Measurements from ENCODE around the gene SMARCB1. TPM values are rescaled to one million over a fixed set of nuclear protein-coding genes. Genes with fewer than 3 reads are reported as not detected.

The SMARCB1 gene
- total RNA-seq, 1 experiment from 2014 or later: 86.5 TPM

DNA sequence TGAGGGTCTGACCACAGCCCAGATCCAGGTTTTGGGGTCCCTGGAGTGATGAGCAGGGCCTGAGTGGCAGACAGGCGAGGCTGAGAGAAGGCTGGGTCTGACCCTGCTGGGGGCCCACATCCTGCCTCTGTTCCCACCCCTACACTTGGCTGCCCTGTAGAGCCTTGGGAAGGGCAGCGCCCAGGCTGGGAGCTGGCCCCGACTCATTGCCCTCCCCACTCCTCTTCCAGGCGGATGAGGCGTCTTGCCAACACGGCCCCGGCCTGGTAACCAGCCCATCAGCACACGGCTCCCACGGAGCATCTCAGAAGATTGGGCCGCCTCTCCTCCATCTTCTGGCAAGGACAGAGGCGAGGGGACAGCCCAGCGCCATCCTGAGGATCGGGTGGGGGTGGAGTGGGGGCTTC, 47.1 kb downstream of the SMARCB1 start:
- Histone ChIP-seq H3K36me3 (replicated peaks; ENCODE audit: control insufficient read depth, insufficient read depth, low read length) (peaks cover 11% of the 10 kb centered on the region), H3K4me3 (ENCODE audit: insufficient read depth, low read depth, low read length) (no peak overlapping the region), H3K27me3 (ENCODE audit: control insufficient read depth, insufficient read depth, low read length) (no peaks in the 10 kb centered on the region; the same call in 1 of the 2 replicates)
- peak; percentile 32 for DNase-seq

DNA sequence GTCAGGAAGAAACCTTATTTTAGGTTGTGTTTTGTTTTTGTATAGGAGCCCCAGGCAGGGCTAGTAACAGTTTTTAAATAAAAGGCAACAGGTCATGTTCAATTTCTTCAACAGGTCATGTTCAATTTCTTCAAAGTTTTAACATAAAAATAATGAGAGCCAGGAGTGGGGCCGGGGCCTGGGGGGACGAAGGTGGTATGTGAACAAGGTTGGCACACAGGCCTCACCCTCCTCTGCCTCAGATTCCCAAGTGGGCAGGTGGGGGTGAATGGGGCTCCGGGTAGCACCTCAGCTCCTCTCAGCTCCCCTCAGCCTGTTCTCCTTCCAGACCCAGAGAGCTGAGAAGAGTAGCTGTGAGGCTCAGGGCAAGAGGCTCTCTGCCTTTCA, 47.6 kb downstream of the SMARCB1 start:
- no peak for DNase-seq
- H3K27me3 ChIP-seq (ENCODE audit: control insufficient read depth, insufficient read depth, low read length): no peaks in the 10 kb centered on the region; the same call in 1 of the 2 replicates

DNA sequence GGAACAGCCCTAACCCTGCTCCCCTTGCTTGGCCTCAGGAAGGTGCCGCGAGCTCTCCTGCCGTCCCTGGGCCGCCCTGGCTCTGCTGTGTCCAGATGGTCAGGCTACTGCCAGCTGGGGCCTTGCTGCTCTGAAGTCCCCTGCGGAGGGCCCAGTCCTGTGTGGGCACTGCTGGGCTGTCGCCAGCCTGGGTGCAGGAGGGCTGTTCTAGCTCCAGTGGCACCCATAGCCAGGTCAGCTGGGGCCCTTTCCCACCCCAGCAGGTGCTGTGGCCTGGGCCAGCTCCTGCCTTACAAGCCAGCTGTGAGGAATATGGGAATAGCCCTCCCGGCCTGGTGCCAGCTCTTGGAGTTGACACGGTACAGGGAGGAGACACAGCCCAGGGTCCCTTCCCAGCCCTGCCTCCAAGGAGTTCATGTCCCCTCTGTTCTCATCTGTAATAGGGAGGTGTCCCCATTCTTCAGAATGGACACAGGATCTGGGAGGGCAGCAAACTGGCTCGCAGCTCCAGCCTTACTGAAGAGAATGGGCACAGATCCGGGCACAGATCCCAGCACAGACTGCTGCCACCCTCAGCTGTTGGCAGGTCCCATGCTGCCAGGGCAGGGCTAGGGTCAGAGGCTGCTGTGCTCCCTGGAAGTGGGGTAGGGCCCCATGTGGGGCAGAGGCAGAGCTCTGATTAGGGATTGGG, 48.2 kb downstream of the SMARCB1 start:
- Histone ChIP-seq H3K4me3 (ENCODE audit: insufficient read depth, low read depth, low read length) (no peak overlapping the region), H3K36me3 (replicated peaks; ENCODE audit: control insufficient read depth, insufficient read depth, low read length) (peaks cover 9% of the 10 kb centered on the region), H3K27me3 (ENCODE audit: control insufficient read depth, insufficient read depth, low read length) (no peaks in the 10 kb centered on the region; the same call in 1 of the 2 replicates)
- DNase-seq: peak; percentile 25

More for the DNA sequence above, 47.6 kb downstream of the SMARCB1 start:
- no peak overlapping the region for H3K4me3 ChIP-seq (ENCODE audit: insufficient read depth, low read depth, low read length)
- peaks cover 9% of the 10 kb centered on the region for H3K36me3 ChIP-seq (replicated peaks; ENCODE audit: control insufficient read depth, insufficient read depth, low read length)

DNA sequence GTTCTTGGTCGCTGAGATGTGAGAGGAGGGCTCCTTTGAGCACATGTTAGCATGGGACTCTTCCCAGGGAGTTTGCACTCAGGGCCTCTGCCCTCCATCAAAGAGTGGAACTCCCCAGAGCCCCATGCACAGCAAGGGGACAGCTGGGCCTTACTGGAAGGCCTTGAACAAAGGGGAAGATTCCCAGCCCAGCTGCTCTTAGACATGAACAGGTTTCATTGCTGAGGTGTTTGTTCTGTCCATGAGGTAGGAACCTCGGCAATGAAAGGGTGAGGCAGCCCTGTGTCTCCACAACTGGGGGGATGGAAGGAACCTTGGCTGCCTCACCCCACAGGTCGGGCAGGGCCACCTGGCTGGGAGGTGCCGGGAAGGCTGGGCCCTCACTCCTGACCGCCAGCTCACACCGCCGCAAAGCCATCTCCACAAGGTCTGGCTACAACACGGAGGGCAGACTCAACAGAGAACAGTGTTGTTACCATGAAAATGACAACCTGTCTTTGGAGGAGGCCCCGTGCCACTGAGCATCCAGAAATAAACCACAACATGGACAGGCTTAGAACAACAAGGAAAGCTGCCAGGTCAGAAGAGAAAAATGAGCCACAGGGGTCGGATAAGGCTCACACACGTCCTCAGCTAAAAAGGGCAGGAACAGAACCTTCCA, 48.8 kb downstream of the SMARCB1 start:
- no peaks in the 10 kb centered on the region; the same call in 1 of the 2 replicates for H3K27me3 ChIP-seq (ENCODE audit: control insufficient read depth, insufficient read depth, low read length)
- peaks cover 9% of the 10 kb centered on the region for H3K36me3 ChIP-seq (replicated peaks; ENCODE audit: control insufficient read depth, insufficient read depth, low read length)
- DNase-seq: no peak
- no peak overlapping the region for H3K4me3 ChIP-seq (ENCODE audit: insufficient read depth, low read depth, low read length)

DNA sequence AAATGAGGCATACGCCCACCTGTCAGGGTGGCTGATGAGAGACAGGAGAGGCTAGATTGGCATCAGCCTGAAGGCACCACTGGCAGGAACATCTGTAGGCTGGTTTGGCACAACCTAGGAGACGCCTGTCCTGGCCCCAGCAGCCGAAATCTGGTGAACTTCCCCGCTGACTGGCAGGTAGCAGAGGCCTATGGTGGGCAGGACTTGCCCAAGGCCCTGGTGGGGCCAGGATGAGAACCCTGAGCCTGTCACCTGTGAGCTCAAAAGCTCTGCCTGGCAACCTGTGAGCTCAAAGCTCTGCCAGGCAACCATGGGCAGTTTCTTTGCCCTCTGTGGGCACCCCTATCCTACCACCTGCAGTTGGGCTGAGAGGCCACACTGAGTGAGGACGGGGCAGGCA, 49.5 kb downstream of the SMARCB1 start:
- Histone ChIP-seq H3K36me3 (replicated peaks; ENCODE audit: control insufficient read depth, insufficient read depth, low read length) (peaks cover 7% of the 10 kb centered on the region), H3K4me3 (ENCODE audit: insufficient read depth, low read depth, low read length) (no peak overlapping the region), H3K27me3 (ENCODE audit: control insufficient read depth, insufficient read depth, low read length) (no peaks in the 10 kb centered on the region; the same call in 1 of the 2 replicates)
- peak; percentile 19 for DNase-seq

DNA sequence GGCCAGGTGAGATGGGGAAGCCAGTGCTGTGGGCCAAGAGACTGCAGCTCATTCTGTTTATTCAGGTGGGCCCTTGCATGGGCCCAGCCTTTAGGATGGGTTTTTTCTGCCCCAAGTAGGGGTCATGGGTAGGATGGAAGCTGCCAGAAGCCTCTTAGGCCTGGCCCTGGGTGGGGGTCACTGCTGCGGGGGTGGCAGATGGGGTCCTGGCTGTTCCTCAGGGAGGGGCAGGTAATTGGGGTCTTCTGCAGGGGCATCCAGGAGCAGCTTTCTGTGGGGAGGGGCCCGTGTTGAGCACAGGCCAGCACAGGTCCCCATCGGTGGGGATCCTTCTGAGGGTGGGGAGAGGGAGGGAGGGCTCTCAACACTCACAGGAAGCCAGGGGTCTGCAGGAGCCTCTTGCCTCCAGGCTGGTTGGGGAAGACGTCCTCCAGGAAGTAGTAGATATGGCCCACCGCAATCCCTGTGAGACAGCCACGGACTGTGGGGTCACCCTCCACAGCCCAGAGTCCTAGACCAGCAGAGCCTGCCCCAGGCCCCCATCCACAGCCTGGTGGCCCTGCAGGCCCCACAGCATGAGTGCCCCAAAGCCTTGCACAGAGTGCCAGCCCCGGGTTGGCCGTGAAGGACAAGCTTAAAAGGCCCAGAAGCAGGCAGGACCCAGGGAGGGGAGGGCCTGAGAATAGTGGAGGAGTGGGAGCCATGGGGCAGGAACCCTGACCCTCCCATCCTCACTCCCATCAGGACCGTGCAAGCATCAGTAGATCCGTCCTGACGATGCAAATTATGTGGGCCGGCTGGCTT, 50.1 kb downstream of the SMARCB1 start:
- no peak overlapping the region for H3K4me3 ChIP-seq (ENCODE audit: insufficient read depth, low read depth, low read length)
- no peaks in the 10 kb centered on the region; the same call in 1 of the 2 replicates for H3K27me3 ChIP-seq (ENCODE audit: control insufficient read depth, insufficient read depth, low read length)
- peak; percentile 18 for DNase-seq
- H3K36me3 ChIP-seq (replicated peaks; ENCODE audit: control insufficient read depth, insufficient read depth, low read length): peaks cover 7% of the 10 kb centered on the region

DNA sequence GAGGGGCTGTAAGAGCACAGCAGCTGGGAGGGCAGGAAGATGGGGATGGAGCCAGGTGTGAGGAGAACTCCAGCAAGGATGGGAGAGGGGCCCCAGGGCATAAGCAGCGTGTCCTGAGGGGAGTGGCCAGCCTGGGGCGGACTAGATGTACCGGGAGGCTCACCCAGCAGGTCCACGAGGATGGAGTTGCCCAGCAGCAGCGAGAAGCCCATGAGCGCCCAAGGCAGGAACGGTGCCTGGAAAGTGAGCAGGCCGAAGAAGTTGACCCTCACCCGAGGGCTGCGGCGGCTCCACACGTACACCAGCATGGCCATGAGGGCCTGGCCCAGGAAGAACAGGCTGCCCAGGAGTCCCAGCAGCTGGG, 50.7 kb downstream of the SMARCB1 start:
- Histone ChIP-seq H3K36me3 (replicated peaks; ENCODE audit: control insufficient read depth, insufficient read depth, low read length) (peaks cover 7% of the 10 kb centered on the region), H3K27me3 (ENCODE audit: control insufficient read depth, insufficient read depth, low read length) (no peaks in the 10 kb centered on the region; the same call in 1 of the 2 replicates), H3K4me3 (ENCODE audit: insufficient read depth, low read depth, low read length) (no peak overlapping the region)
- DNase-seq: peak; percentile 56

DNA sequence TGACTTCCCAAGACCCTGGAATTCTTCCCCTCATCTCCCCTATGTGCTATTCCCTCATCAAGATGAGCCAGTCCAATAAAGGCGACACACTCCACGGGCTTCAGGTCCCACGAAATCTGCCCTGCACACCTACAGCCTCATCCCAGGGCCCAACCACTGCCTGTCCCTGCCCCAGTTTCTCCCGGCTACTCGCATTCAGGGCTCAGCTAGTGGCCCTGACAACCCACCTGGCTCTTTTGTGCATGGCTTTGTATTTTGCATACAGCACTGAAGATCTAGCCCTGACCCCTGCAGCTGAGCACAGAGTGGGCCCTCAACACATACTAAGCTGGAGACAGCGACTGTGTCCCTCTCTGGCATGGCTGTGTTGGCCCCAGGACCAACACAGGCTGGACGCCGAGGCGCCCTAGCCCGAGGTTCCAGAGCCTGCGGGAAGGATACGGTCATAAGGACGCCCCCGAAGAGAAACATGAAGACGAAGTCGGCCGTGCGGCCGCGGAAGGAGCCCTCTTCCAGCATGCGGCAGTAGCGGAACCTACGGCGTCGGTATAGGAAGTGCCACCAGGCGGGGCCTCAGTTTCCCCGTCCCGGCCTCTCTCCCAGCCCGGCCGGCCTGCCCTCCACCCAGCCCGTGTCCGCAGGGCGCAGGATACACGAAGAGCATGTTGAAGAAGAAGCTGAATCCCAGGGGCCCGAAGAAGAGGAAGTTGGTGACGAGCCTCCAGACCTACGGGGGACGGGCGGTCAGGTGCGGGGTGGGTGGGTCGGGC, 51.3 kb downstream of the SMARCB1 start:
- peak; percentile 73 for DNase-seq
- Histone ChIP-seq H3K27me3 (ENCODE audit: control insufficient read depth, insufficient read depth, low read length) (no peaks in the 10 kb centered on the region; the same call in 1 of the 2 replicates), H3K36me3 (replicated peaks; ENCODE audit: control insufficient read depth, insufficient read depth, low read length) (peaks cover 7% of the 10 kb centered on the region), H3K4me3 (ENCODE audit: insufficient read depth, low read depth, low read length) (peak overlapping the region; percentile 70)

DNA sequence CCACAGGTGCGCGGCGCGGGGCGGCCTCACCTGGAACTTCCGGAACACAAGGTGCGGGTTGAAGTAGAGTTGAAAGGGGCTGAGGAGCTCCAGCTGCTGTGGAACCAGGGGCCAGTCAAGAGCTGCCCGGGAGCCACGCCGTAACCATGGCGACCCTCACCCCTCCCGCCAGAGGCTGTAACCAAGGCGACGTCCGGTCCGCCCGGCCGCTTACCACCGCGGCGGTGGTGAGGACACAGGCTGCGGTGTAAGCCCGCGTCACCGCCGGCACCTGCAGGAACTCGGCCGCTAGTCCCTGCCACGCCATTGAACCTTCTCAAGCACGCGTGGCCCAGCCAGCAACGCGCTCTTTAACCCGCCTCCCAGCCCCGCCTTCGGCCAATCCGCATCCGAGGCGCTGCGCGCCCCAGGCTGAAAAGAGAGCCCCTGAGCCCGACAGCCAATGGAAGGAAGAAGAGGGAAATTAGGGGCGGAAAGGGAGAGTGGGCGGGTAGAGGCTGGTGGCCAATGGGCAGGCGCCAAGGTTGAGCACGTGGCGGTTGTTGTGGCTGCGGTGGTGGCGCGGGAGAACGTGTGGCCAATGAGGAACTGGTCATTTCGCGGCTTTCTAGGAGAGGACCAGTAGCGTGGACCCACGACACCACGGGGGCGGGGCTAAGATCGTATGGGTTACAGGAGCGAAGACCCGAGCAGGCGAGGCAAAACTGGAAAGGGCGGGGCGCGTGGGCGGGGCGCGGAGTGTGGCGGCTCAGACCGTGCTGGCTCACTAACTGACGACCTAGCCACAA, 52.1 kb downstream of the SMARCB1 start, which contains the start of gene DERL3:
DERL3 (minus strand) TSS at position 326 of the 788 bp plus-strand sequence; CDS start at position 307, 19 bp downstream.
- peak; percentile 98 for DNase-seq
- Histone ChIP-seq H3K4me3 (ENCODE audit: insufficient read depth, low read depth, low read length) (peak within 1 kb of the TSS; percentile 70), H3K27me3 (ENCODE audit: control insufficient read depth, insufficient read depth, low read length) (no peaks in the 10 kb centered on the region; the same call in 1 of the 2 replicates), H3K36me3 (replicated peaks; ENCODE audit: control insufficient read depth, insufficient read depth, low read length) (peaks cover 3% of the 10 kb centered on the region)

DNA sequence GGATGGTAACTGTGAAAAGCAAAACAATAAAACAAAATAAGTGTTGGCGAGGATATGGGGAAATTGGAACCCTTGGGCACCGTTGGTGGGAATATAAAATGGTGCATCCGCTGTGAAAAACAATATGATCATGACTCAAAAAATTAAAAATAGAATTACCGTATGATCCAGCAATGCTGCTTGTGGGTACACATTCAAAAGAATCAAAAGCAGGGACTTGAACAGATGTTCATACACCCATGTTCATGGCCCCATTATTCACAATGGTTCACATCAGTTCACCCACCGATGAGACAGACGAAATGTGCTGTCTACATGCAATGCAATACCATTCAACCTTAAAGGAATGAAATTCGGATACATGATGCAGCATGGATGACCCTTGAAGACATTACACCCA, 53.3 kb downstream of the SMARCB1 start:
- Histone ChIP-seq H3K36me3 (replicated peaks; ENCODE audit: control insufficient read depth, insufficient read depth, low read length) (peaks cover 3% of the 10 kb centered on the region), H3K4me3 (ENCODE audit: insufficient read depth, low read depth, low read length) (no peak overlapping the region), H3K27me3 (ENCODE audit: control insufficient read depth, insufficient read depth, low read length) (no peaks in the 10 kb centered on the region; the same call in 1 of the 2 replicates)
- DNase-seq: no peak

DNA sequence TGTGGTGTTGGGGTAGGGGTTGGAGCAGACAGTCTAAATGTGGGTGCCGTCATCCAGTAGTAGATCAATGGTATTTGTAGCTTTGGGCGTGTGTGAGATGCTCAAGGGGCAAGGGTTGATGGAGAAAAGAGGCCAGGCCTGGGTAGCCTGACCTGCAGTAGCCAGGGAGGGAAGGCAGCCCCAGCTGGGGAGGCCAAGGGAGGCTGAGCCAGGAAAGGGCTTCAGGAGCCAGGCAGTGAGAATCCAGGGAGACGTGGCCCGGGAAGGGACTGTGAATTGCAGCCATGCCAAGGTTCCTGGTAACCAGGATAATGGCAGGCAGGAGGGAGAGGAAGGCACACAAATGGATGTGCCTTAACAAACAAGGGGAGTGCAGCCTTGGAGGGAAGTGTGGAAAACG, 54.5 kb downstream of the SMARCB1 start:
- Histone ChIP-seq H3K36me3 (replicated peaks; ENCODE audit: control insufficient read depth, insufficient read depth, low read length) (no peaks in the 10 kb centered on the region), H3K27me3 (ENCODE audit: control insufficient read depth, insufficient read depth, low read length) (no peaks in the 10 kb centered on the region; the same call in 1 of the 2 replicates), H3K4me3 (ENCODE audit: insufficient read depth, low read depth, low read length) (no peak overlapping the region)
- no peak for DNase-seq

DNA sequence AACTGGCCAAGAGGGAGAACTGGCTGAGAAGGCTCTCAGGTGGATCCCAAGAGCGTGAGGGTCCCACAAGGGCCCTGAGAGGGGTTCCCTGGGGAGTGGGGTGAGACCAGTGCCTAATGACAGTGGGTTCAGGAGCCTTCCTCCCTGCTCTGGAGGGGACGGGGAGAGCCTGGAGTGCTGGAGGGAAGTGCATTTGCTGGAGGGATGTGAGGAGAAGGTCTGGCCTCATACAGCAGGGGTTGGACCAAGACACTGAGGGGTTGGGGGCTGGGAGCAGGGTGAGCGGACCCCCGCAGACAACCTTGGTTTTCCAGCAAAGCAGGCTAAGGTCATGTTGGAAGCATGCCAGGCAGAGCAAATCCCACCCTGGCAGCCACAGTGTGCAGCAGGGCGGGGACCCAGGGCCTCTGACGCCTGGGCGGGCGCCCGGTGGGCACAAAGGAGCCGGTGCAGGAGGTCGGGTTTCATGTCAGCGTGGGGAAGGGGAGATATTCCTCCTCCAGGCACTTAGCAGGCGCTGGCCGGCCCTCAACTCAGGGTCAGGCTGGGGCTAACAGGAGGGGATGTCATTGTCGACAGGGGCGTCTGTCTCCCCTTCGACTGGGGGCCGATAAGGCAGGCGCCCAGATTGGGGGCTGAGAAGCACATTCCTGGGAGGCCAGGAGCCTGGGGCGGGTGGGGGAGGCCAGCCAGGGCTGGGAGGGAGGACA, 55.1 kb downstream of the SMARCB1 start:
- Histone ChIP-seq H3K4me3 (ENCODE audit: insufficient read depth, low read depth, low read length) (no peak overlapping the region), H3K36me3 (replicated peaks; ENCODE audit: control insufficient read depth, insufficient read depth, low read length) (no peaks in the 10 kb centered on the region), H3K27me3 (ENCODE audit: control insufficient read depth, insufficient read depth, low read length) (no peaks in the 10 kb centered on the region; the same call in 1 of the 2 replicates)
- DNase-seq: peak; percentile 78

DNA sequence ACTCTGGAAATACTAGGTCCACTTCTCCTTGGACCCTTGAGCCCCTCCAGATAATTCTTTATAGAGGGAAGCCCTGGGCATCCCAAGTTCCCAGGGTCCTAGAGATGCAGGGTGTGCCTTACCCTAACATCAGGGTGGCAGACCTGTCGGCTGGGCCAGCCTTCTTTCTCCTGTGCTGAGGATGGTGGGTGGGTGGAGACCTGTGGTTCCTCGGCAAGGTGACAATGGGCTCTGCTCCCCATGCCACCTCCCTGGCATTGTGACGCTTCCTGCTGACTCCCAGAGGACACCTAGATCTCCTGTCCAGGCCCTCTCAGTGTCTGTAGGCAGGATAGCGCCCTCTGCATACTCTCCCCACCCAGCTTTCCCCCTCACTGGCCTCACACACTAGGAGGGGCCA, 55.8 kb downstream of the SMARCB1 start:
- no peak overlapping the region for H3K4me3 ChIP-seq (ENCODE audit: insufficient read depth, low read depth, low read length)
- H3K36me3 ChIP-seq (replicated peaks; ENCODE audit: control insufficient read depth, insufficient read depth, low read length): no peaks in the 10 kb centered on the region
- DNase-seq: peak; percentile 51
- no peaks in the 10 kb centered on the region; the same call in 1 of the 2 replicates for H3K27me3 ChIP-seq (ENCODE audit: control insufficient read depth, insufficient read depth, low read length)

All from H7 (cell line).